Measurements from ENCODE around the gene PLEKHH3. TPM values are rescaled to one million over a fixed set of nuclear protein-coding genes. Genes with fewer than 3 reads are reported as not detected.
A peak's percentile ranks its signal among the peaks of the same experiment; 100 is the strongest.
"Not testable (repeated sequence)": the region's sequence is repeated elsewhere in the genome, so short reads cannot be mapped to it uniquely, and the experiment has no call there.

PLEKHH3 gene
- total RNA-seq, 1 donor from 2014 or later: 0.77 TPM

GRCh38 chr17:42670789-42671657, 5.8 kb downstream of the PLEKHH3 start:
- peaks cover 51% of the 10 kb centered on the region for H3K27me3 Mint-ChIP-seq
- peaks cover 4% of the 10 kb centered on the region for H3K36me3 Mint-ChIP-seq (ENCODE audit: low read depth)
- H3K4me3 Mint-ChIP-seq: peak overlapping the region; percentile 75
- H3K27ac Mint-ChIP-seq: no peak overlapping the region
- H3K4me1 Mint-ChIP-seq: peaks cover 20% of the 10 kb centered on the region
- peak; percentile 70 for DNase-seq
- intact Hi-C loops (cut with micrococcal nuclease): loop anchor here (1.0 kb wide), 1 partner anchor 7 kb away; no protein-coding TSS in a partner anchor
- no peaks in the 10 kb centered on the region for H3K9me3 Mint-ChIP-seq

- Mint-ChIP-seq H3K36me3 (ENCODE audit: low read depth) (peaks cover 11% of the 10 kb centered on the region), H3K4me1 (peaks cover 20% of the 10 kb centered on the region), H3K27me3 (peaks cover 47% of the 10 kb centered on the region), H3K4me3 (peak overlapping the region; percentile 75), H3K27ac (no peak overlapping the region), H3K9me3 (no peaks in the 10 kb centered on the region)
- peak; percentile 82 for DNase-seq
- intact Hi-C loops (cut with micrococcal nuclease): loop anchor here (1.0 kb wide), 1 partner anchor 8 kb away; no protein-coding TSS in a partner anchor
These were observed 6.6 kb downstream of the PLEKHH3 start for GRCh38 chr17:42669977-42670788.

GRCh38 chr17:42669705-42669976, 7.2 kb downstream of the PLEKHH3 start:
- no peak overlapping the region for H3K27ac Mint-ChIP-seq
- peaks cover 17% of the 10 kb centered on the region for H3K4me1 Mint-ChIP-seq
- H3K36me3 Mint-ChIP-seq (ENCODE audit: low read depth): peaks cover 11% of the 10 kb centered on the region
- no peaks in the 10 kb centered on the region for H3K9me3 Mint-ChIP-seq
- no peak for DNase-seq
- peaks cover 41% of the 10 kb centered on the region for H3K27me3 Mint-ChIP-seq
- H3K4me3 Mint-ChIP-seq: peak overlapping the region; percentile 2
- intact Hi-C loops (cut with micrococcal nuclease): no loop called here

- intact Hi-C loops (cut with micrococcal nuclease): no loop called here
- Mint-ChIP-seq H3K4me1 (peaks cover 13% of the 10 kb centered on the region), H3K27ac (no peak overlapping the region), H3K36me3 (ENCODE audit: low read depth) (peaks cover 13% of the 10 kb centered on the region), H3K9me3 (no peaks in the 10 kb centered on the region), H3K4me3 (no peak overlapping the region), H3K27me3 (peaks cover 28% of the 10 kb centered on the region)
- DNase-seq: no peak
These were observed 9.5 kb downstream of the PLEKHH3 start for GRCh38 chr17:42667088-42667951.

GRCh38 chr17:42666126-42666525, 10.7 kb downstream of the PLEKHH3 start:
- intact Hi-C loops (cut with micrococcal nuclease); H3K4me3 Mint-ChIP-seq; H3K9me3 Mint-ChIP-seq; H3K4me1 Mint-ChIP-seq; H3K27ac Mint-ChIP-seq; DNase-seq: not testable (repeated sequence)
- Mint-ChIP-seq H3K27me3 (peaks cover 19% of the 10 kb centered on the region), H3K36me3 (ENCODE audit: low read depth) (peaks cover 13% of the 10 kb centered on the region)

- no peak overlapping the region for H3K27ac Mint-ChIP-seq
- peaks cover 3% of the 10 kb centered on the region for H3K4me1 Mint-ChIP-seq
- H3K27me3 Mint-ChIP-seq: peaks cover 14% of the 10 kb centered on the region
- intact Hi-C loops (cut with micrococcal nuclease): no loop called here
- no peak overlapping the region for H3K4me3 Mint-ChIP-seq
- H3K36me3 Mint-ChIP-seq (ENCODE audit: low read depth): peaks cover 13% of the 10 kb centered on the region
- no peaks in the 10 kb centered on the region for H3K9me3 Mint-ChIP-seq
- no peak for DNase-seq
These were observed 11.2 kb downstream of the PLEKHH3 start for GRCh38 chr17:42665581-42666001.

- no peak for DNase-seq
- H3K4me3 Mint-ChIP-seq: no peak overlapping the region
- peaks cover 8% of the 10 kb centered on the region for H3K9me3 Mint-ChIP-seq
- H3K27me3 Mint-ChIP-seq: peaks cover 3% of the 10 kb centered on the region
- H3K4me1 Mint-ChIP-seq: peaks cover 21% of the 10 kb centered on the region
- H3K27ac Mint-ChIP-seq: no peak overlapping the region
- intact Hi-C loops (cut with micrococcal nuclease): no loop called here
- H3K36me3 Mint-ChIP-seq (ENCODE audit: low read depth): peaks cover 9% of the 10 kb centered on the region
These were observed 16.0 kb downstream of the PLEKHH3 start for GRCh38 chr17:42660692-42661345.

- H3K9me3 Mint-ChIP-seq; H3K27ac Mint-ChIP-seq; DNase-seq; H3K36me3 Mint-ChIP-seq (ENCODE audit: low read depth); H3K27me3 Mint-ChIP-seq: not testable (repeated sequence)
- H3K4me3 Mint-ChIP-seq: peak overlapping the region; percentile 94
- intact Hi-C loops (cut with micrococcal nuclease): loop anchor here (2.0 to 5.0 kb wide), 2 partner anchors 17 to 83 kb away; partner anchors contain the start of genes PLEKHH3 and PSMC3IP
- peaks cover 24% of the 10 kb centered on the region for H3K4me1 Mint-ChIP-seq
These were observed 16.9 kb downstream of the PLEKHH3 start for GRCh38 chr17:42659932-42660274.

GRCh38 chr17:42659079-42659931, 17.5 kb downstream of the PLEKHH3 start, which contains the start of gene TUBG2:
Gene TUBG2, plus strand, starts transcription at chr17:42659284. Its CDS starts 220 bp downstream, at chr17:42659504.
- intact Hi-C loops (cut with micrococcal nuclease): loop anchor here (2.0 to 5.0 kb wide), 2 partner anchors 17 to 82 kb away; partner anchors contain the start of genes PLEKHH3 and PSMC3IP

GRCh38 chr17:42657824-42658588, 18.8 kb downstream of the PLEKHH3 start:
- peaks cover 27% of the 10 kb centered on the region for H3K4me1 Mint-ChIP-seq
- peaks cover 17% of the 10 kb centered on the region for H3K27me3 Mint-ChIP-seq
- no peak for DNase-seq
- H3K27ac Mint-ChIP-seq: no peak overlapping the region
- peak overlapping the region; percentile 94 for H3K4me3 Mint-ChIP-seq
- intact Hi-C loops (cut with micrococcal nuclease): loop anchor here (2.0 to 5.0 kb wide), 2 partner anchors 19 to 81 kb away; partner anchors contain the start of genes PLEKHH3 and PSMC3IP
- peaks cover 2% of the 10 kb centered on the region for H3K36me3 Mint-ChIP-seq (ENCODE audit: low read depth)
- H3K9me3 Mint-ChIP-seq: peaks cover 8% of the 10 kb centered on the region

More at GRCh38 chr17:42659079-42659931, 17.5 kb downstream of the PLEKHH3 start, which contains the start of gene TUBG2:
- H3K4me1 Mint-ChIP-seq: peaks cover 24% of the 10 kb centered on the region
- H3K9me3 Mint-ChIP-seq: peaks cover 8% of the 10 kb centered on the region
- H3K27ac Mint-ChIP-seq: peak within 1 kb of the TSS; percentile 85
- peaks cover 9% of the 10 kb centered on the region for H3K27me3 Mint-ChIP-seq
- H3K36me3 Mint-ChIP-seq (ENCODE audit: low read depth): peaks cover 2% of the 10 kb centered on the region
- peak; percentile 93 for DNase-seq
- H3K4me3 Mint-ChIP-seq: peak within 1 kb of the TSS; percentile 94

GRCh38 chr17:42655528-42655927, 21.3 kb downstream of the PLEKHH3 start:
- intact Hi-C loops (cut with micrococcal nuclease): loop anchor here (5.0 kb wide), 1 partner anchor 78 kb away; the partner anchor contains the start of gene PSMC3IP

More at GRCh38 chr17:42655528-42655927, 21.3 kb downstream of the PLEKHH3 start:
- peaks cover 17% of the 10 kb centered on the region for H3K27me3 Mint-ChIP-seq
- peaks cover 2% of the 10 kb centered on the region for H3K36me3 Mint-ChIP-seq (ENCODE audit: low read depth)
- DNase-seq: no peak
- H3K4me3 Mint-ChIP-seq: no peak overlapping the region
- H3K27ac Mint-ChIP-seq: no peak overlapping the region
- H3K9me3 Mint-ChIP-seq: peaks cover 8% of the 10 kb centered on the region
- H3K4me1 Mint-ChIP-seq: peaks cover 27% of the 10 kb centered on the region

Data from activated CD4-positive, alpha-beta T cell treated with anti-CD3 and anti-CD28 coated beads, Interleukin-2, amount 10 ng/mL, durations not matched to agents 24 days and 14 days (primary cell).